Hepatocyte (in vitro differentiated cells): ENCODE measurements around the gene IL1RAPL2. TPM values are rescaled to one million over a fixed set of nuclear protein-coding genes. Genes with fewer than 3 reads are reported as not detected.

Source experiments
- DNase-seq: peaks from one replicate; pipeline ENCODE4 v3.0.0-alpha.2; 2016; ENCODE audit warnings: low spot score
- H2AFZ ChIP-seq: fragments of 200-600 bp; sonication (generic); 2 replicates; pipeline ENCODE4 v1.6.0; 2016; ENCODE audit warnings: antibody characterized with exemption, mild to moderate bottlenecking
- H3K27ac ChIP-seq: fragments of 200-600 bp; sonication (generic); 2 replicates; pipeline ENCODE4 v1.5.1; 2016; ENCODE audit warnings: mild to moderate bottlenecking
- H3K27me3 ChIP-seq: fragments of 200-600 bp; sonication (generic); 2 replicates; pipeline ENCODE4 v1.6.1; 2016
- H3K36me3 ChIP-seq: fragments of 200-600 bp; sonication (generic); replicated peaks from 2 replicates; pipeline ENCODE4 v1.5.1; 2016; ENCODE audit warnings: low read depth; ENCODE audit not compliant: insufficient read depth
- H3K4me1 ChIP-seq: fragments of 200-600 bp; sonication (generic); 2 replicates; pipeline ENCODE4 v1.5.1; 2016; ENCODE audit warnings: mild to moderate bottlenecking, moderate library complexity; ENCODE audit not compliant: insufficient read depth
- H3K4me2 ChIP-seq: fragments of 200-600 bp; sonication (generic); 2 replicates; pipeline ENCODE4 v1.6.0; 2016
- H3K4me3 ChIP-seq: fragments of 200-600 bp; sonication (generic); 2 replicates; pipeline ENCODE4 v1.5.1; 2016; ENCODE audit warnings: mild to moderate bottlenecking
- H3K79me2 ChIP-seq: fragments of 200-600 bp; sonication (generic); 2 replicates; pipeline ENCODE4 v1.6.0; 2017; ENCODE audit warnings: mild to moderate bottlenecking
- H3K9me2 ChIP-seq: fragments of 200-600 bp; sonication (generic); replicated peaks from 2 replicates; pipeline ENCODE4 v1.6.0; 2017; ENCODE audit warnings: mild to moderate bottlenecking; ENCODE audit not compliant: insufficient read depth
- H3K9me3 ChIP-seq: fragments of 200-600 bp; sonication (generic); 2 replicates; pipeline ENCODE4 v1.5.1; 2016; ENCODE audit warnings: low read depth, mild to moderate bottlenecking
- H4K20me1 ChIP-seq: fragments of 200-600 bp; sonication (generic); 2 replicates; pipeline ENCODE4 v1.6.0; 2016; ENCODE audit warnings: mild to moderate bottlenecking; ENCODE audit not compliant: insufficient read depth, poor library complexity, severe bottlenecking
- CTCF ChIP-seq: fragments of 200-600 bp; sonication (generic); IDR thresholded peaks from 2 replicates; pipeline ENCODE4 v1.5.1; 2016; ENCODE audit warnings: antibody characterized with exemption, mild to moderate bottlenecking; ENCODE audit not compliant: poor library complexity
- EZH2 ChIP-seq: fragments of 200-600 bp; sonication (generic); IDR thresholded peaks from 2 replicates; pipeline ENCODE4 v1.6.1; 2016; ENCODE audit warnings: antibody characterized with exemption, mild to moderate bottlenecking, borderline replicate concordance
- EZH2phosphoT487 ChIP-seq: fragments of 200-600 bp; sonication (generic); IDR thresholded peaks from one replicate; pipeline ENCODE4 v1.6.1; 2018; ENCODE audit warnings: antibody characterized with exemption, mild to moderate bottlenecking, low read depth, moderate library complexity; ENCODE audit not compliant: unreplicated experiment, severe bottlenecking
- WGBS: methylation state at CpG from one replicate; pipeline ENCODE4 v1.1.6; 2016; ENCODE audit warnings: low lambda C conversion rate; ENCODE audit errors: missing lambda C conversion rate; 5-methylcytosine and 5-hydroxymethylcytosine counted together
- polyA plus RNA-seq: library from polyadenylated mRNA; unstranded; fragments of >200 nt; fragmentation: Nextera tagmentation; extraction: Ambion mirVana; gene quantifications from 2 replicates; pipeline ENCODE4 v1.2.1, GENCODE V29; 2016
- total RNA-seq: library from RNA; depleted of rRNA; stranded (reverse); fragments of >200 nt; gene quantifications from 2 replicates; pipeline ENCODE4 v1.2.3, GENCODE V29; 2014

The IL1RAPL2 gene
- total and polyA plus RNA-seq, 2 experiments from 2014 or later: 0.40 TPM; not detected in 1

- TF ChIP-seq CTCF: no peak
- no peak for TF ChIP-seq EZH2
- no peak for TF ChIP-seq EZH2phosphoT487
- Histone ChIP-seq H4K20me1 (no peaks in the 10 kb centered on the region), H3K36me3 (no peaks in the 10 kb centered on the region), H3K4me1 (no peaks in the 10 kb centered on the region), H3K79me2 (no peaks in the 10 kb centered on the region), H3K27me3 (no peaks in the 10 kb centered on the region), H2AFZ (no peak overlapping the region), H3K9me2 (no peaks in the 10 kb centered on the region), H3K4me3 (no peak overlapping the region), H3K9me3 (no peaks in the 10 kb centered on the region), H3K27ac (no peak overlapping the region), H3K4me2 (no peak overlapping the region)
- no peak for DNase-seq
- whole genome bisulfite sequencing: 38% methylated on average over 3 of the region's 3 CpGs
Measured at GRCh38 chrX:105458846-105459245, 892.8 kb downstream of the IL1RAPL2 start.

GRCh38 chrX:105460376-105460775 lies 894.4 kb downstream of the IL1RAPL2 start:
- Histone ChIP-seq H3K79me2 (no peaks in the 10 kb centered on the region), H4K20me1 (no peaks in the 10 kb centered on the region), H3K27ac (no peak overlapping the region), H3K36me3 (no peaks in the 10 kb centered on the region), H2AFZ (no peak overlapping the region), H3K9me2 (no peaks in the 10 kb centered on the region), H3K27me3 (no peaks in the 10 kb centered on the region), H3K9me3 (no peaks in the 10 kb centered on the region), H3K4me2 (no peak overlapping the region), H3K4me3 (no peak overlapping the region), H3K4me1 (no peaks in the 10 kb centered on the region)
- WGBS: 21% methylated on average over 1 of the region's 1 CpG
- no peak for DNase-seq
- TF ChIP-seq EZH2phosphoT487 (no peak), CTCF (no peak), EZH2 (no peak)

- no peaks in the 10 kb centered on the region for H3K79me2 ChIP-seq
- H4K20me1 ChIP-seq: no peaks in the 10 kb centered on the region
- no peaks in the 10 kb centered on the region for H3K4me1 ChIP-seq
- H3K9me2 ChIP-seq: no peaks in the 10 kb centered on the region
- H3K4me3 ChIP-seq: no peak overlapping the region
- H3K36me3 ChIP-seq: no peaks in the 10 kb centered on the region
- DNase-seq: no peak
- no peaks in the 10 kb centered on the region for H3K27me3 ChIP-seq
- no peak overlapping the region for H3K27ac ChIP-seq
- H3K9me3 ChIP-seq: no peaks in the 10 kb centered on the region
- no peak overlapping the region for H3K4me2 ChIP-seq
- WGBS: 62% methylated on average over 1 of the region's 1 CpG
- no peak overlapping the region for H2AFZ ChIP-seq
- TF ChIP-seq CTCF: no peak
- TF ChIP-seq EZH2: no peak
- no peak for TF ChIP-seq EZH2phosphoT487
Measured at GRCh38 chrX:105461016-105461415, 895.0 kb downstream of the IL1RAPL2 start.

GRCh38 chrX:105462186-105462585 lies 896.2 kb downstream of the IL1RAPL2 start:
- Histone ChIP-seq H3K36me3 (no peaks in the 10 kb centered on the region), H3K9me2 (no peaks in the 10 kb centered on the region), H3K4me2 (no peak overlapping the region), H3K27ac (no peak overlapping the region), H3K4me3 (no peak overlapping the region), H3K9me3 (no peaks in the 10 kb centered on the region), H3K79me2 (no peaks in the 10 kb centered on the region), H3K4me1 (no peaks in the 10 kb centered on the region), H4K20me1 (no peaks in the 10 kb centered on the region), H2AFZ (no peak overlapping the region), H3K27me3 (no peaks in the 10 kb centered on the region)
- no peak for TF ChIP-seq EZH2phosphoT487
- WGBS: 83% methylated on average over 1 of the region's 1 CpG
- no peak for DNase-seq
